ENCODE results near the gene EIF3A. TPM values are rescaled to one million over a fixed set of nuclear protein-coding genes. Genes with fewer than 3 reads are reported as not detected.
"Not testable (repeated sequence)": the region's sequence is repeated elsewhere in the genome, so short reads cannot be mapped to it uniquely, and the experiment has no call there.

Gene EIF3A
- total and polyA plus RNA-seq, 2 donors (not counting 1 experiment from before 2014, with no cell fraction given) = 39.9 to 112 TPM

GRCh38 chr10:119098576-119098975 lies 18.0 kb upstream of the EIF3A start:
- H3K79me2 ChIP-seq (ENCODE audit: control insufficient read depth, insufficient read depth, low read length) = no peaks in the 10 kb centered on the region
- H3K4me1 ChIP-seq (ENCODE audit: control insufficient read depth, extremely low read depth, insufficient read depth, low read length) = no peaks in the 10 kb centered on the region
- H3K9me3 ChIP-seq (ENCODE audit: control insufficient read depth, insufficient read depth, low read depth, low read length) = no peaks in the 10 kb centered on the region
- no peak overlapping the region for H3K27ac ChIP-seq (ENCODE audit: insufficient read depth, low read length)
- no peaks in the 10 kb centered on the region for H3K27me3 ChIP-seq (ENCODE audit: control insufficient read depth, insufficient read depth, low read length)
- no peaks in the 10 kb centered on the region for H3K36me3 ChIP-seq (ENCODE audit: control insufficient read depth, insufficient read depth, low read length)
- H4K20me1 ChIP-seq (ENCODE audit: control insufficient read depth, extremely low read depth, insufficient read depth, low read length) = no peaks in the 10 kb centered on the region
- H3K4me2 ChIP-seq (ENCODE audit: extremely low read depth, insufficient read depth, low read length) = no peak overlapping the region
- H2AFZ ChIP-seq (ENCODE audit: low read length) = no peak overlapping the region
- TF ChIP-seq EZH2 (IDR thresholded peaks at IDR 0.05; ENCODE audit: low read length, missing control alignments) = no peak
- TF ChIP-seq, protein P1, sequence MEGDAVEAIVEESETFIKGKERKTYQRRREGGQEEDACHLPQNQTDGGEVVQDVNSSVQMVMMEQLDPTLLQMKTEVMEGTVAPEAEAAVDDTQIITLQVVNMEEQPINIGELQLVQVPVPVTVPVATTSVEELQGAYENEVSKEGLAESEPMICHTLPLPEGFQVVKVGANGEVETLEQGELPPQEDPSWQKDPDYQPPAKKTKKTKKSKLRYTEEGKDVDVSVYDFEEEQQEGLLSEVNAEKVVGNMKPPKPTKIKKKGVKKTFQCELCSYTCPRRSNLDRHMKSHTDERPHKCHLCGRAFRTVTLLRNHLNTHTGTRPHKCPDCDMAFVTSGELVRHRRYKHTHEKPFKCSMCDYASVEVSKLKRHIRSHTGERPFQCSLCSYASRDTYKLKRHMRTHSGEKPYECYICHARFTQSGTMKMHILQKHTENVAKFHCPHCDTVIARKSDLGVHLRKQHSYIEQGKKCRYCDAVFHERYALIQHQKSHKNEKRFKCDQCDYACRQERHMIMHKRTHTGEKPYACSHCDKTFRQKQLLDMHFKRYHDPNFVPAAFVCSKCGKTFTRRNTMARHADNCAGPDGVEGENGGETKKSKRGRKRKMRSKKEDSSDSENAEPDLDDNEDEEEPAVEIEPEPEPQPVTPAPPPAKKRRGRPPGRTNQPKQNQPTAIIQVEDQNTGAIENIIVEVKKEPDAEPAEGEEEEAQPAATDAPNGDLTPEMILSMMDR (conservative IDR thresholded peaks at IDR 0.05 in 1 of 2, IDR thresholded peaks at IDR 0.05 in 1 of 2; ENCODE audit: low read depth in 1 of 2, low read length in 2 of 2) = no peak
- no peak overlapping the region for H3K4me3 ChIP-seq (replicated peaks in 1 of 4; ENCODE audit: control extremely low read depth in 1 of 4, insufficient read depth in 1 of 4, low read depth in 3 of 4, low read length in 4 of 4)
- H3K9ac ChIP-seq (ENCODE audit: insufficient read depth, low read length) = no peak overlapping the region
- no peak for DNase-seq (ENCODE audit: low read depth in 2 of 2)

DNA sequence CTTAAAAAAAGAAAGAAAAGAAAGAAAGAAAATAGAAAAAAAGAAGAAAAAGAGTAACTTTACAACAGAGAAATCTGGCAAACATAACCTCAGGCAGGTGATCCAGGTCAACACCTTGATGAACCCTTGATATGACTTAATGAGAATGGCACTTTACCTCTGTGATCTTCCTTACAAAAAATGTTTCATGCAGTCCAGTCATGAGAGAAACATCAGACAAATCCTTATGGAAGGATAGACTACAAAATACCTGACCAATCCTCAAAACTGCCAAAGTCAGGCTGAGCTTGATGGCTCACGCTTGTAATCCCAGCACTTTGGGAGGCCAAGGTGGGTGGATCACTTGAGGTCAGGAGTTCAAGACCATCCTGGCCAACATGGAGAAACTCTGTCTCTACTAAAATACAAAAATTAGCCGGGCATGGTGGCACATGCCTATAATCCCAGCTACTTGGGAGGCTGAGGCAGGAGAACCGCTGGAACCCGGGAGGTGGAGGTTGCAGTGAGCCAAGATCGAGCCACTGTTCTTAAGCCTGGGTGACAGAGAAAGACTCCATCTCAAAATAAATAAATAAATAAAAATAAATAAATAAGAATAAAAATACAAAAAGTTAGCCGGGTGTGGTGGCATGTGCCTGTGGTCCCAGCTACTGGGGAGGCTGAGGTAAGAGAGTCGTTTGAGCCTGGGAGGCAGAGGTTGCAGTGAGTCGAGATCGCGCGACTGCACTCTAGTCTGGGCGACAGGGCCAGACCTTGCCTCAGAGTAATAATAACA lies 16.2 kb upstream of the EIF3A start:
- H3K4me2 ChIP-seq (ENCODE audit: extremely low read depth, insufficient read depth, low read length); H3K27ac ChIP-seq (ENCODE audit: insufficient read depth, low read length); H3K4me1 ChIP-seq (ENCODE audit: control insufficient read depth, extremely low read depth, insufficient read depth, low read length): not testable (repeated sequence)

GRCh38 chr10:119095640-119096039 lies 15.0 kb upstream of the EIF3A start:
- H3K4me3 ChIP-seq (replicated peaks in 1 of 4; ENCODE audit: control extremely low read depth in 1 of 4, insufficient read depth in 1 of 4, low read depth in 3 of 4, low read length in 4 of 4) = no peak overlapping the region
- no peaks in the 10 kb centered on the region for H3K79me2 ChIP-seq (ENCODE audit: control insufficient read depth, insufficient read depth, low read length)
- no peaks in the 10 kb centered on the region for H3K4me1 ChIP-seq (ENCODE audit: control insufficient read depth, extremely low read depth, insufficient read depth, low read length)
- TF ChIP-seq, protein P1 (conservative IDR thresholded peaks at IDR 0.05 in 1 of 2, IDR thresholded peaks at IDR 0.05 in 1 of 2; ENCODE audit: low read depth in 1 of 2, low read length in 2 of 2) = no peak
- no peak for TF ChIP-seq EZH2 (IDR thresholded peaks at IDR 0.05; ENCODE audit: low read length, missing control alignments)
- H4K20me1 ChIP-seq (ENCODE audit: control insufficient read depth, extremely low read depth, insufficient read depth, low read length) = no peaks in the 10 kb centered on the region
- no peak overlapping the region for H3K27ac ChIP-seq (ENCODE audit: insufficient read depth, low read length)
- H3K9ac ChIP-seq (ENCODE audit: insufficient read depth, low read length) = no peak overlapping the region
- H3K27me3 ChIP-seq (ENCODE audit: control insufficient read depth, insufficient read depth, low read length) = no peaks in the 10 kb centered on the region
- no peaks in the 10 kb centered on the region for H3K9me3 ChIP-seq (ENCODE audit: control insufficient read depth, insufficient read depth, low read depth, low read length)
- no peaks in the 10 kb centered on the region for H3K36me3 ChIP-seq (ENCODE audit: control insufficient read depth, insufficient read depth, low read length)
- DNase-seq (ENCODE audit: low read depth in 2 of 2) = no peak
- H2AFZ ChIP-seq (ENCODE audit: low read length) = no peak overlapping the region
- H3K4me2 ChIP-seq (ENCODE audit: extremely low read depth, insufficient read depth, low read length) = no peak overlapping the region

More for the DNA sequence above, 16.2 kb upstream of the EIF3A start:
- H3K4me3 ChIP-seq (replicated peaks in 1 of 4; ENCODE audit: control extremely low read depth in 1 of 4, insufficient read depth in 1 of 4, low read depth in 3 of 4, low read length in 4 of 4); DNase-seq (ENCODE audit: low read depth in 2 of 2); H3K27me3 ChIP-seq (ENCODE audit: control insufficient read depth, insufficient read depth, low read length); H3K9ac ChIP-seq (ENCODE audit: insufficient read depth, low read length); H3K9me3 ChIP-seq (ENCODE audit: control insufficient read depth, insufficient read depth, low read depth, low read length); H2AFZ ChIP-seq (ENCODE audit: low read length); H3K79me2 ChIP-seq (ENCODE audit: control insufficient read depth, insufficient read depth, low read length); H3K36me3 ChIP-seq (ENCODE audit: control insufficient read depth, insufficient read depth, low read length); H4K20me1 ChIP-seq (ENCODE audit: control insufficient read depth, extremely low read depth, insufficient read depth, low read length): not testable (repeated sequence)

Measured in fibroblast of lung (primary cell).